Thyroid gland (tissue), 4 donors: ENCODE data around the gene ZNG1A.
"Not testable (repeated sequence)": the region's sequence is repeated elsewhere in the genome, so short reads cannot be mapped to it uniquely, and the experiment has no call there.

Experiments used
- POLR2A ChIP-seq, 2 donors: fragments of 450-650 bp; IDR thresholded peaks; one replicate each; pipeline ENCODE4 v1.6.1; 2017; ENCODE audit warnings: antibody characterized with exemption in 2 of 2, mild to moderate bottlenecking in 2 of 2, moderate library complexity in 1 of 2
- TF ChIP-seq, protein P1 (sequence below), 6 experiments: fragments of 200-600 bp in 3 of 6; fragments of 450-650 bp in 3 of 6; sonication (generic) in 3 of 6; IDR thresholded peaks; one replicate each; pipeline ENCODE4 v1.5.1; 2016 to 2019; ENCODE audit warnings: antibody characterized with exemption in 6 of 6, mild to moderate bottlenecking in 2 of 6, inconsistent platforms in 1 of 6, moderate library complexity in 1 of 6

DNA sequence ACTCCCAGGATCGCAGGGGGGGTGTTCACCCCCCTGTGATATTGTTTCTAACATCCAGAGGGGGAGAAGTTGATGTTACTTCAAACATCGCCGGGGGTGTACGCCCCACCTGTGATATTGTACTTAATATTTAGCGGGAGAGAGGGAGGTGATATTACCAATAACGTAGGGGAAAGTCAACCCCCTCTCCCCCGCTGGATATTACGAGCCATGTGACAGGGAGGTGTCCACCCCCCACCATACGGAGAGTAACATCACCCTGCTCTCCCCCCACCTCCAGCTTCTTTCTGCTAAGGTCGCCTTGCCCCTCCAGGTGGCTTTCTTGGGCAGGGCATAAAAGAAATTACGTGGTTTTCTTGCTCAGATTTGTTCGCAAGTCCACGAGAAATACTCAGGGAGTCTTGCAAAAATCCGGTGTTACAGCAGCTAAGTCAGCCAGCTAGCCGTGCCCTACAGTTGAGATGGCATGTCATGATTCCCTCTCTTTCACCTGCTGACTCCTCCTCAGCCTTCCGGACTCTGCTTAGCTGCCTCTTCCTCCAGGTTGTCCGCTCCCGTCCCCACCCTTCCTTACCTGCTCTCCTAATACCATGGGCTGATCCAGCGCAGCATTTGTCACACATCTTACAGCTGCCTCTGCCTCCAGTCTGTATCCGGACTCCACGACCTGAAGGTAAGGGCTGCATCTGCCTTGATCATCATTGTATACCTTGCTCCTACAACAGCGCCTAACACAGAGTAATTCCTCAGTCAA is 69.9 kb downstream of the ZNG1A start:
- TF ChIP-seq POLR2A (IDR thresholded peaks at IDR 0.05) = not testable (repeated sequence)
- TF ChIP-seq, protein P1, sequence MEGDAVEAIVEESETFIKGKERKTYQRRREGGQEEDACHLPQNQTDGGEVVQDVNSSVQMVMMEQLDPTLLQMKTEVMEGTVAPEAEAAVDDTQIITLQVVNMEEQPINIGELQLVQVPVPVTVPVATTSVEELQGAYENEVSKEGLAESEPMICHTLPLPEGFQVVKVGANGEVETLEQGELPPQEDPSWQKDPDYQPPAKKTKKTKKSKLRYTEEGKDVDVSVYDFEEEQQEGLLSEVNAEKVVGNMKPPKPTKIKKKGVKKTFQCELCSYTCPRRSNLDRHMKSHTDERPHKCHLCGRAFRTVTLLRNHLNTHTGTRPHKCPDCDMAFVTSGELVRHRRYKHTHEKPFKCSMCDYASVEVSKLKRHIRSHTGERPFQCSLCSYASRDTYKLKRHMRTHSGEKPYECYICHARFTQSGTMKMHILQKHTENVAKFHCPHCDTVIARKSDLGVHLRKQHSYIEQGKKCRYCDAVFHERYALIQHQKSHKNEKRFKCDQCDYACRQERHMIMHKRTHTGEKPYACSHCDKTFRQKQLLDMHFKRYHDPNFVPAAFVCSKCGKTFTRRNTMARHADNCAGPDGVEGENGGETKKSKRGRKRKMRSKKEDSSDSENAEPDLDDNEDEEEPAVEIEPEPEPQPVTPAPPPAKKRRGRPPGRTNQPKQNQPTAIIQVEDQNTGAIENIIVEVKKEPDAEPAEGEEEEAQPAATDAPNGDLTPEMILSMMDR (IDR thresholded peaks at IDR 0.05) = not testable (repeated sequence)
